ENCODE results near the gene IL10RA.

- TF ChIP-seq CTCF (IDR thresholded peaks at IDR 0.05 in 8 of 11, conservative IDR thresholded peaks at IDR 0.05 in 3 of 11) (no peak), POLR2A (IDR thresholded peaks at IDR 0.05) (no peak)
Observed at GRCh38 chr11:118021146-118021545, 35.0 kb downstream of the IL10RA start.

Data from spleen (tissue), 7 donors.